A673 (cell line): ENCODE measurements around the gene SMIM45.

Experiments
- BruUV-seq: library from RNA; stranded (reverse); fragments of 400-500 nt; replicated peaks from 2 replicates; lab custom pipeline; 2021; lab: Mats Ljungman, UMichigan
- CTCF ChIA-PET: fragments of 300-600 bp; sonication (Branson Sonifier 250); formaldehyde crosslinking; loops from one replicate; lab custom pipeline; 2022; ENCODE audit warnings: antibody characterized with exemption; lab: Charles Lee
- POLR2A ChIA-PET: fragments of 300-600 bp; sonication (Branson Sonifier 250); formaldehyde crosslinking; loops from one replicate; lab custom pipeline; 2022; ENCODE audit warnings: antibody characterized with exemption; ENCODE audit not compliant: low non-redundant PET; lab: Charles Lee
- DNase-seq: peaks from one replicate; pipeline ENCODE4 v3.0.0-alpha.2; 2015; ENCODE audit warnings: low spot score
- H3K27ac ChIP-seq: fragments of 200-600 bp; sonication (generic); 2 replicates; pipeline ENCODE4 v1.5.1; 2016; ENCODE audit warnings: mixed run types, low read depth, mild to moderate bottlenecking, mixed read lengths, antibody characterized with exemption, low read length; ENCODE audit not compliant: poor library complexity, severe bottlenecking
- H3K27me3 ChIP-seq: fragments of 200-600 bp; sonication (generic); replicated peaks from 2 replicates; pipeline ENCODE4 v1.6.1; 2017; ENCODE audit warnings: mixed run types, low read depth, mild to moderate bottlenecking, mixed read lengths, antibody characterized with exemption, low read length; ENCODE audit not compliant: insufficient read depth, poor library complexity
- H3K36me3 ChIP-seq: fragments of 200-600 bp; sonication (generic); 2 replicates; pipeline ENCODE4 v1.6.1; 2016; ENCODE audit warnings: mixed run types, mild to moderate bottlenecking, mixed read lengths, antibody characterized with exemption, low read length; ENCODE audit not compliant: insufficient read depth, poor library complexity, severe bottlenecking
- H3K4me1 ChIP-seq: fragments of 200-600 bp; sonication (generic); 2 replicates; pipeline ENCODE4 v1.6.1; 2017; ENCODE audit warnings: mixed run types, mild to moderate bottlenecking, mixed read lengths, antibody characterized with exemption, low read length; ENCODE audit not compliant: insufficient read depth, poor library complexity, severe bottlenecking
- H3K4me3 ChIP-seq: fragments of 200-600 bp; sonication (generic); 2 replicates; pipeline ENCODE4 v1.5.1; 2016; ENCODE audit warnings: low read depth, mixed run types, mild to moderate bottlenecking, mixed read lengths, low read length; ENCODE audit not compliant: poor library complexity, severe bottlenecking
- H3K9me3 ChIP-seq: fragments of 200-600 bp; sonication (generic); 2 replicates; pipeline ENCODE4 v1.6.1; 2016; ENCODE audit warnings: mixed run types, low read depth, mild to moderate bottlenecking, mixed read lengths, antibody characterized with exemption, low read length; ENCODE audit not compliant: poor library complexity, severe bottlenecking
- CTCF ChIP-seq: fragments of 300-800, 200-600 bp; sonication (generic); conservative IDR thresholded peaks from 2 replicates; pipeline ENCODE4 v1.5.1; 2017; ENCODE audit warnings: low read depth, mild to moderate bottlenecking, antibody characterized with exemption, low read length, moderate library complexity, mixed read lengths
- EZH2 ChIP-seq: fragments of 200-600 bp; sonication (generic); IDR thresholded peaks from 2 replicates; pipeline ENCODE4 v1.6.1; 2017; ENCODE audit warnings: borderline replicate concordance, low read depth, mild to moderate bottlenecking, mixed read lengths, antibody characterized with exemption, low read length; ENCODE audit not compliant: poor library complexity, severe bottlenecking
- intact Hi-C: fragments of 100-400 bp; cut with micrococcal nuclease; formaldehyde crosslinking; loops from one replicate; pipeline ENCODE4 v1.10.0; 2022; ENCODE audit not compliant: unreplicated experiment

SMIM45 gene

GRCh38 chr22:41913842-41914534 lies 38.0 kb upstream of the SMIM45 start:
- H3K27me3 ChIP-seq = peaks cover 42% of the 10 kb centered on the region
- no TSS peak for BruUV-seq
- H3K27ac ChIP-seq = no peak overlapping the region
- peak overlapping the region; percentile 52 for H3K4me3 ChIP-seq
- no peak for DNase-seq
- H3K9me3 ChIP-seq = no peaks in the 10 kb centered on the region
- TF ChIP-seq CTCF (no peak), EZH2 (peak; percentile 81)
- ChIA-PET POLR2A (interaction anchor here (0.6 kb wide), 1 partner anchor 223 kb away, joined by 7 read pairs; no protein-coding TSS in a partner anchor), CTCF (interaction anchor here (0.6 kb wide), 1 partner anchor 206 kb away, joined by 3 read pairs; no protein-coding TSS in a partner anchor)
- no peaks in the 10 kb centered on the region for H3K36me3 ChIP-seq
- peaks cover 36% of the 10 kb centered on the region for H3K4me1 ChIP-seq
- intact Hi-C loops = no loop called here

DNA sequence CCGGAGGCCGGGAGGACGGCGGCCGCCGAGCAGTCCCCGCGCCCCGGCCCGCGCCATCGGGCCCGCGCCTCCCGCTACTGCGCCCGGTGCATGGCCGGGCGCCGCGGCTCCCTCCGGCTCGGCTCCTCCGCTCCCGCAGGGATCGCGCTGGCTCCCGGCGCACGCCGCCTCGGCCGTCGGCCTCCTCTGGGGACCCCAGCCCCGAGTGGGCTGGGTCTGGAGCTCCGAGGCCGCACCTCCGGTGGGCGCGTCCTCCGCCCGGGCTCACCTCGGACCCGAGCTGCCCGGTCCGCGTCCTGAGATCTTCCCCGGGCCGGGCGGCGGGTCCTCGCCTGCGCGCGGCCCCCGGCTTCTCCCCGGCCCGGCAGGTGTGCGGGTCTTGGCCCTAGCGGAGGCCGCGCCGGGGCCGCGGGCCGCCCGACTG lies 37.3 kb upstream of the SMIM45 start:
- H3K9me3 ChIP-seq = no peaks in the 10 kb centered on the region
- H3K27ac ChIP-seq = no peak overlapping the region
- intact Hi-C loops = no loop called here
- peaks cover 42% of the 10 kb centered on the region for H3K4me1 ChIP-seq
- no peaks in the 10 kb centered on the region for H3K36me3 ChIP-seq
- ChIA-PET CTCF (interaction anchor here (0.7 kb wide), 1 partner anchor 529 kb away, joined by 6 read pairs; no protein-coding TSS in a partner anchor), POLR2A (interaction anchor here (0.6 kb wide), 1 partner anchor 11 kb away, joined by 9 read pairs; no protein-coding TSS in a partner anchor)
- peaks cover 42% of the 10 kb centered on the region for H3K27me3 ChIP-seq
- DNase-seq = no peak
- BruUV-seq = no TSS peak
- H3K4me3 ChIP-seq = peak overlapping the region; percentile 52
- TF ChIP-seq CTCF (no peak), EZH2 (no peak)

DNA sequence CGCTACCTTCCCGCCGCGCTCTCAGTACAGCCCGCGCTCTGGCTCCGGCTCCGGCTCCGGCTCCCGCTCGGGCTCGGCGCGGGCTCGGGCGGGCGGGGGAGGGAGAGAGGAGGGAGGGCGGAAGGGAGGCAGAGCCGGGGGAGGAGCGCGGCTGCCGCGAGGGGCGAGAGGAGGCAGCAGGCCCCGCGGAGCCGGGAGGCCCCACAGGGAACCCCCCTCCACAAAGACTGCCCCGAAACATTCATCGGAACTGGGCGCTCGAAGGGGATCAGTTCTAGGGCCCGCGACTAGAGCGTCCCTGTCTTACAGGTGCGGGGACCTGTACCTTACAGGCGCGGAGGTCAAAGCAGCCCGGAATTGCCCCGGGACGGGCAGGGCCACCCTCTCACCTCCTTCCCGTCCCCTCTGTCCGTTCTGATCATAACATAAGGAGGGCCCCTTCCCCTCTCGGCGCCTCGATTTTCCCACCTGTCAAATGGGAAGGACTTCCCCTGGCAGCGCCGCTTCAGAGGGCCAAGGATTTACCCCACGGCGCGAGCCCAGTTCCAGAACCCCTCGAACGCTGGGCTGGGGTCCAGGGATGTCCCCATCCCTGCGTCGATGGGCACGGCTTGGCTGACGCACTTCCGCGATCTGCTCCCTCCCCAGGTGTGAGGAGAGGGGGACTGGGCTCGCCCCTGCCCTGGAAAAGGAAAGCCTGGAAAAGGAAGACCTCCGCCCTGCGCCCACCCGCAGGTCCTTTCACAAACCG lies 36.7 kb upstream of the SMIM45 start, which contains the start of gene SHISA8:
TSS of gene SHISA8 (minus strand) at position 40 of the 751 bp plus-strand sequence. CDS start 407 bp downstream, outside the sequence.
- H3K4me1 ChIP-seq = peaks cover 42% of the 10 kb centered on the region
- ChIA-PET POLR2A (interaction anchor here (0.6 kb wide), 1 partner anchor 11 kb away, joined by 9 read pairs; no protein-coding TSS in a partner anchor), CTCF (interaction anchor here (0.7 kb wide), 1 partner anchor 529 kb away, joined by 6 read pairs; no protein-coding TSS in a partner anchor)
- H3K36me3 ChIP-seq = no peaks in the 10 kb centered on the region
- no TSS peak for BruUV-seq
- TF ChIP-seq EZH2 (no peak), CTCF (no peak)
- H3K9me3 ChIP-seq = no peaks in the 10 kb centered on the region
- H3K27ac ChIP-seq = no peak within 1 kb of the TSS
- H3K4me3 ChIP-seq = peak within 1 kb of the TSS; percentile 52
- intact Hi-C loops = no loop called here
- peak; percentile 73 for DNase-seq
- peaks cover 42% of the 10 kb centered on the region for H3K27me3 ChIP-seq
